HepG2 (cell line): ENCODE measurements around the gene RBBP8NL.

Experiments used
- CTCF ChIP-seq: sonication (generic); formaldehyde crosslinking; IDR thresholded peaks from 2 replicates; pipeline ENCODE4 v1.5.0; 2020; ENCODE audit warnings: mild to moderate bottlenecking, missing genetic modification reagents, moderate library complexity
- EZH2 ChIP-seq: conservative IDR thresholded peaks from 2 replicates; pipeline ENCODE4 v1.6.1; 2012; ENCODE audit warnings: mild to moderate bottlenecking, low read depth, low read length, moderate library complexity
- NONO ChIP-seq, 2 experiments: fragments of 450-650 bp in 1 of 2; sonication (generic) in 1 of 2; formaldehyde crosslinking in 1 of 2; IDR thresholded peaks in 1 of 2; conservative IDR thresholded peaks in 1 of 2; 2 replicates each; pipeline versions ENCODE4 v1.6.1 to v1.8.0; 2017 to 2022; ENCODE audit warnings: mild to moderate bottlenecking in 1 of 2, missing genetic modification reagents in 1 of 2, moderate library complexity in 1 of 2
- SRF ChIP-seq: IDR thresholded peaks from 2 replicates; pipeline ENCODE4 v1.6.1; 2011; ENCODE audit warnings: mild to moderate bottlenecking, low read depth, low read length, moderate library complexity
- ZBTB49 ChIP-seq: sonication (generic); formaldehyde crosslinking; IDR thresholded peaks from 2 replicates; pipeline ENCODE4 v1.4.0; 2020; ENCODE audit warnings: missing genetic modification reagents, borderline replicate concordance
- ZNF670 ChIP-seq: sonication (generic); formaldehyde crosslinking; IDR thresholded peaks from 2 replicates; pipeline ENCODE4 v1.8.0; 2022; ENCODE audit warnings: mild to moderate bottlenecking, missing genetic modification reagents, borderline replicate concordance

GRCh38 chr20:62448038-62448437 is 20.7 kb upstream of the RBBP8NL start:
- TF ChIP-seq ZBTB49: no peak
- no peak for TF ChIP-seq ZNF670
- peak; percentile 59; the same call in 1 of the 2 replicates for TF ChIP-seq SRF
- no peak for TF ChIP-seq NONO (IDR thresholded peaks at IDR 0.05)
- no peak for TF ChIP-seq NONO (CRISPR knock-in tag; conservative IDR thresholded peaks at IDR 0.05)
- no peak for TF ChIP-seq CTCF (CRISPR knock-in tag)
- no peak for TF ChIP-seq EZH2
